Measurements from ENCODE around the gene RBMS1. TPM values are rescaled to one million over a fixed set of nuclear protein-coding genes. Genes with fewer than 3 reads are reported as not detected.

The RBMS1 gene
- total and polyA plus RNA-seq, 8 donors = 91.7 to 133 (median 119) TPM

DNA sequence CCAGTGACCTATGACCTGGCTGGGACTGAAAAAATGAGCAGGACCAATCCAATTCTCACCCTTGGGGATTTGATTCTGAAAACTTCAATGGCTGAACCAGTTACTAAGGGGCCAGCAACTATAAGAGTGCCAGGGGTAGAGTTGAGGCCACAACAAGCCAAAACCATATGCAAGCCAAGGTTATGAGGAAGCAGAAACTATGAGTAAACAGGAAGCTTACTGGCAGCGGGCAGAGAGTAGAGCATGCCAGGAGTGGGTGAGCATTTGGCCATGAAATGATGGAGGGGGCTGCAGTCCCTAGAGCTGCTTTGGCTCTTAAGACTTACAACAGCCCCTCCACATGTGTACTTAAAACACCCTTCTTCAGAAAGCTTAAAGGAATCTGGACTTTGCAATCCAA is 82.4 kb downstream of the RBMS1 start:
- DNase-seq = no peak

DNA sequence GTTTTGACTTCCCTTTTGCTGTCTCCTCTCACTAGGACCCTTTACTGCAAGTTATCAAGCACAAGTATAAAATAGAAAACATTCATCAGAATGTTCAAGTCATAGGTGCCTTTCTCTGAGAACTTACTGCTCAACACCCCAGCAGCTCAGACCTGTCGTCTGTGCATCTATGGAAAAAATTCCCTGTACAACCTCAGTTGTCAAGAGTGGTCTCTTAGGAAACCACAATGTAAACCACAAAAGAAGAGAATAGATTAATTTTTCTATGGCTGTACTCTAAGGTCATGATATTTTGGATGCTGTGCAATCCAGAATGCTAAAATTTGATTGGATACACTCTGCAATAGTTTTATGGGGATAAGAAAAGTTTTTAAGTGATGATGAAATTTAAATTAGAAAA is 84.1 kb downstream of the RBMS1 start:
- ATAC-seq (no peak), DNase-seq (no peak)
- intact Hi-C loops (cut with DNase I) = loop anchor here in 1 of 2 donors (10.0 kb wide), 1 partner anchor 85 kb away; no protein-coding TSS in a partner anchor
- H3K36me3 ChIP-seq = no peaks in the 10 kb centered on the region
- H3K9me3 ChIP-seq = no peaks in the 10 kb centered on the region
- no peak overlapping the region for H3K27ac ChIP-seq
- H3K4me1 ChIP-seq = peaks cover 21 to 61% of the 10 kb centered on the region in 2 donors
- no peaks in the 10 kb centered on the region for H3K27me3 ChIP-seq
- no peak overlapping the region for H3K4me3 ChIP-seq
- TF ChIP-seq, protein P1, sequence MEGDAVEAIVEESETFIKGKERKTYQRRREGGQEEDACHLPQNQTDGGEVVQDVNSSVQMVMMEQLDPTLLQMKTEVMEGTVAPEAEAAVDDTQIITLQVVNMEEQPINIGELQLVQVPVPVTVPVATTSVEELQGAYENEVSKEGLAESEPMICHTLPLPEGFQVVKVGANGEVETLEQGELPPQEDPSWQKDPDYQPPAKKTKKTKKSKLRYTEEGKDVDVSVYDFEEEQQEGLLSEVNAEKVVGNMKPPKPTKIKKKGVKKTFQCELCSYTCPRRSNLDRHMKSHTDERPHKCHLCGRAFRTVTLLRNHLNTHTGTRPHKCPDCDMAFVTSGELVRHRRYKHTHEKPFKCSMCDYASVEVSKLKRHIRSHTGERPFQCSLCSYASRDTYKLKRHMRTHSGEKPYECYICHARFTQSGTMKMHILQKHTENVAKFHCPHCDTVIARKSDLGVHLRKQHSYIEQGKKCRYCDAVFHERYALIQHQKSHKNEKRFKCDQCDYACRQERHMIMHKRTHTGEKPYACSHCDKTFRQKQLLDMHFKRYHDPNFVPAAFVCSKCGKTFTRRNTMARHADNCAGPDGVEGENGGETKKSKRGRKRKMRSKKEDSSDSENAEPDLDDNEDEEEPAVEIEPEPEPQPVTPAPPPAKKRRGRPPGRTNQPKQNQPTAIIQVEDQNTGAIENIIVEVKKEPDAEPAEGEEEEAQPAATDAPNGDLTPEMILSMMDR (IDR thresholded peaks at IDR 0.05) = no peak

More for the DNA sequence above, 82.4 kb downstream of the RBMS1 start:
- TF ChIP-seq, protein P1 (IDR thresholded peaks at IDR 0.05) = no peak
- intact Hi-C loops (cut with DNase I) = no loop called here
- no peak overlapping the region for H3K4me3 ChIP-seq
- ATAC-seq = peak; percentile 40
- no peaks in the 10 kb centered on the region for H3K36me3 ChIP-seq
- H3K27ac ChIP-seq = peak overlapping the region; percentile 21 to 73
- H3K4me1 ChIP-seq = peaks cover 5 to 44% of the 10 kb centered on the region in 2 donors
- no peaks in the 10 kb centered on the region for H3K9me3 ChIP-seq
- H3K27me3 ChIP-seq = no peaks in the 10 kb centered on the region

DNA sequence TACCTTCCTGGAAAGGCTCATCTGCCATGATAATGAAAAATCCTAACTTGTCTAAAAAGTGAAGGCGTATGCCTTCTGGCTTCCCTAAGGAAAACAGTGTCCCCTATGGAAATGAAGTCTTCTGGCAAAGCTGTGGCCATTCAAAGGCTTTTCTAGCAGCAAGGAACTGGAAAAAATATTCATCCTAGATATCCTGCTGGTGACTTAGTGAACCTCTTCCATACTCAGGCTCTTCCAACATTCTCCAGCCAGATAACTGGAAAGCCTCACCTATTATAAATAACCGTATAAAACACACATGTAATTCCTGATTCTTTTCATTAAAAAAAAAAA is 84.7 kb downstream of the RBMS1 start:
- Histone ChIP-seq H3K4me3 (no peak overlapping the region), H3K36me3 (no peaks in the 10 kb centered on the region), H3K27ac (peak overlapping the region; percentile 60 to 100), H3K27me3 (no peaks in the 10 kb centered on the region), H3K9me3 (no peaks in the 10 kb centered on the region), H3K4me1 (peaks cover 25 to 66% of the 10 kb centered on the region in 2 donors)
- DNase-seq (no peak), ATAC-seq (no peak)
- TF ChIP-seq, protein P1 (IDR thresholded peaks at IDR 0.05) = no peak
- intact Hi-C loops (cut with DNase I) = loop anchor here in 1 of 2 donors (10.0 kb wide), 1 partner anchor 84 kb away; no protein-coding TSS in a partner anchor

DNA sequence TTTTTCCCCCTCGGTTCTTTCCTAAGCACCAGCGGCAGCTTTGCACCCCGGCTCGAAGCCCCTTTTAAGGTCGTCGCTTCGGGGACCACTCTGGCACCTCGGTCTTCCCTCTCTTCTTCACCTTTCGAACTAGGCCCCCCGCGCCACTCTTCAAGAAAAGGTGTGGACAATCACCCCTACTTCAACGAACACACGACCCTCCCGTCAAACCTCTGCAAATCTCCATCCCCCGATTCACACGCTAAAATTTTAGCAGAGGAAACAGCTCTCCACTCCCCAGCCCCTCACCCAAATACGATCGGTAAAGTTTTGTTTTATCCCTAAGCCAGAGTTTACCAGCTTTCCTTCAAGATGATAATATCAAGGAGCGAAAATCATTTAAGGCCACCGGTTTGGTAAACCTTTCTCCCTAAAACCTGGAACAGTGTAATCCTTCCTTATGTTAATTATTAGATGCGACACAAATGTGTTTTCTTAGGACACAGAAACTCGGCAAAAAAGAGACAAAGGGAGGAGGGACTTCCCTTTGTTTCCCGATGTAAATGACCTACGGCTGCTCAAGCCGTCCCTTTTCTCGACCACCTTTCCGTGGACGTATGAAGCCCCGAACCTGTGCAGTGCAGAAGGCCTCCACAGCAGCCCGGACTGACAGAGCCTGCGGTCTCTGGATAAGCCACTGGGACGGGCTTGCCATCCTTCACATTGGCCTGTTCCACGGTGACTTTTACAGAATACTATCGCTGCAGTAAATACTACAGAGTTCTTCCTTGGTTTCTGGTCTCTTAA is 85.2 kb downstream of the RBMS1 start:
- Histone ChIP-seq H3K4me3 (peak overlapping the region; percentile 10 to 90), H3K27me3 (no peaks in the 10 kb centered on the region), H3K4me1 (peaks cover 29 to 72% of the 10 kb centered on the region in 2 donors), H3K27ac (peak overlapping the region; percentile 60 to 100), H3K36me3 (no peaks in the 10 kb centered on the region), H3K9me3 (no peaks in the 10 kb centered on the region)
- TF ChIP-seq, protein P1 (IDR thresholded peaks at IDR 0.05) = no peak
- ATAC-seq (no peak), DNase-seq (no peak)
- intact Hi-C loops (cut with DNase I) = loop anchor here in 1 of 2 donors (10.0 kb wide), 1 partner anchor 84 kb away; no protein-coding TSS in a partner anchor

DNA sequence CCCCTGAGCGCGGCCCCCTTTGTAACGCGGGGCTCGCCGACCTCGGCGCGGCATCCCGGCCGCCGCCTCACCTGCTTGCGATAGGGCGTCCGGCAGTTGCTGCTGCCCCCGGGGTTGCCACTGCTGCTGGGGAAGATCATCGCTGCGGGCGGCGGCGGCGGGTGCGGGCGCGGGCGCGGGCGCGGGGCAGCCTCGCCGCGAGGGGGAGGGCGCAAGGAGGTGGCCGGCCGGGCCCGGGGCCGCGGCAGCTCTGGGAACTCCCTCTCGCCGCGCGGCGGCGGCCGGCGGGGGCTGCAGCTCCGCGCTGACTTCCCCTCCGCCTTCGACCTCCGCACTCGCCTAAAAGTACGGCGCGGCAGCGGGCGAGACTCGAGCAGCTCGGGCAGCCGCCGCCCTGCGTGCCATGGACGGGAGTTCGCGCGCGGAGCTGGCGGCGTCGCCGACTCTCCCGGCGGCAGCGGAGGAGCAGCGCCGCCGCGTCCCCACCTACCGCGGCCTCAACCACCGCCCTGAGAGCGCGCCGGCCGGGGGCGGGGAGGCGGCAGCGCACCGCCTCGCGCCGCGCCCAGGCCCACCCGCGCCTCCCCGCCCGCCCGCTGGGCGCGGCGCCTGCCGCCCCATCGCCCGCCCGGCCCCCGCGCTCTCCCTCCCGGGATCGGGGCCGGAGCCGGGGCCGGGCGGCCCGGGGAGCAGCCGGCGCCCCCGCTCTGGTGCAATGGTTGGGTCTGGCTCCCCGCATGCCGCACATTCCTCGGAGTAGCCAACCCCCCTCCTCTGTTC is 86.0 kb downstream of the RBMS1 start:
- Histone ChIP-seq H3K4me1 (peaks cover 33 to 78% of the 10 kb centered on the region in 2 donors), H3K4me3 (peak overlapping the region; percentile 71 to 90), H3K27me3 (no peaks in the 10 kb centered on the region), H3K36me3 (no peaks in the 10 kb centered on the region), H3K27ac (peak overlapping the region; percentile 96 to 100), H3K9me3 (no peaks in the 10 kb centered on the region)
- TF ChIP-seq, protein P1 (IDR thresholded peaks at IDR 0.05) = peak in 1 of 2 donors; percentile 7
- peak; percentile 59 to 94 (median 68) for DNase-seq
- ATAC-seq = peak; percentile 83
- intact Hi-C loops (cut with DNase I) = loop anchor here in 1 of 2 donors (10.0 kb wide), 1 partner anchor 83 kb away; no protein-coding TSS in a partner anchor

All from left lung (tissue), 10 donors.